ENCODE data around the gene ADAMTS9.

ADAMTS9 gene

DNA sequence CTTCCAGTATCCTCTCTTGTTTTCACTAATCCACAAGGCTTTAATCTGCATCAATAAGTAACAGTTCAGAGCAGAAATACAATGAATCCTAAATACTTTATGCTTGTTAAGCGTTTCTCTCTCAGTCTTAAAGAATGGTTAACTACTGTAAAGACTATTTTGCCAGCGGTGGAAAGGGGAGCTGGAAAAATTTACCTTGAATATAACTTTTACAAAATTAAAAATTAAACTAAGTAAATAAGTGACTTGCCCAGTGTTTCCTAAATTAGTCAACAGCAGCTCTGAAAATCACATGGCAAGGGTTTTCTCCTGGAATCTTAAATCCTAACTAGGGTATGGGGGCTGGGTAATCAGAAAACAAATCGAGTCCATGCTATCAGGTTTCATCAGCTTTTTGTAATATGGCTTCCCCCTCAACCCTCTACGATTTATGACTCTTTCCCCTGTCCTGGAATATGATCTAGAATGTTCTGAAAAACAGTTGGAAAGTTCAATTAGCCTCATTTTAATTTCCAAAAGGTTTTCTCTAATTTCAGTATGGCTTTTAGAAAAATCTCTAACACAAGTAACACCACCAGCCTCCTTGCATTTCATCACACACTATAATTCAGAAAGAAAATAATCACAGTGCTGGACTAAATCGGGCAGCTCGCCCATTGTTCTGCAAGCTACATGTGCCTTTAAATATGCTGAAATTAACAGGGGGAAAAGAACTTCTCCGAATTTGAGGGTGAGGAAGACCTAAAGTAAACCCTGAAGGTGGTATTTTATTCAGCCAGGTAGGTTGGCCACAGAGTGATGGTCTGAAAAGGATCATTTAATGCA is 133.5 kb downstream of the ADAMTS9 start:
- Histone ChIP-seq H3K4me3 (replicated peaks; ENCODE audit: insufficient read depth, low read length) (no peak overlapping the region), H3K27ac (replicated peaks) (no peak overlapping the region), H3K27me3 (ENCODE audit: insufficient read depth, poor library complexity, severe bottlenecking) (no peaks in the 10 kb centered on the region)
- no peak for DNase-seq (ENCODE audit: low read depth in 1 of 2, low spot score in 1 of 2)
- TF ChIP-seq, protein P1, sequence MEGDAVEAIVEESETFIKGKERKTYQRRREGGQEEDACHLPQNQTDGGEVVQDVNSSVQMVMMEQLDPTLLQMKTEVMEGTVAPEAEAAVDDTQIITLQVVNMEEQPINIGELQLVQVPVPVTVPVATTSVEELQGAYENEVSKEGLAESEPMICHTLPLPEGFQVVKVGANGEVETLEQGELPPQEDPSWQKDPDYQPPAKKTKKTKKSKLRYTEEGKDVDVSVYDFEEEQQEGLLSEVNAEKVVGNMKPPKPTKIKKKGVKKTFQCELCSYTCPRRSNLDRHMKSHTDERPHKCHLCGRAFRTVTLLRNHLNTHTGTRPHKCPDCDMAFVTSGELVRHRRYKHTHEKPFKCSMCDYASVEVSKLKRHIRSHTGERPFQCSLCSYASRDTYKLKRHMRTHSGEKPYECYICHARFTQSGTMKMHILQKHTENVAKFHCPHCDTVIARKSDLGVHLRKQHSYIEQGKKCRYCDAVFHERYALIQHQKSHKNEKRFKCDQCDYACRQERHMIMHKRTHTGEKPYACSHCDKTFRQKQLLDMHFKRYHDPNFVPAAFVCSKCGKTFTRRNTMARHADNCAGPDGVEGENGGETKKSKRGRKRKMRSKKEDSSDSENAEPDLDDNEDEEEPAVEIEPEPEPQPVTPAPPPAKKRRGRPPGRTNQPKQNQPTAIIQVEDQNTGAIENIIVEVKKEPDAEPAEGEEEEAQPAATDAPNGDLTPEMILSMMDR (IDR thresholded peaks at IDR 0.05; ENCODE audit: insufficient read depth, low read length) = no peak
- TF ChIP-seq, protein P2, sequence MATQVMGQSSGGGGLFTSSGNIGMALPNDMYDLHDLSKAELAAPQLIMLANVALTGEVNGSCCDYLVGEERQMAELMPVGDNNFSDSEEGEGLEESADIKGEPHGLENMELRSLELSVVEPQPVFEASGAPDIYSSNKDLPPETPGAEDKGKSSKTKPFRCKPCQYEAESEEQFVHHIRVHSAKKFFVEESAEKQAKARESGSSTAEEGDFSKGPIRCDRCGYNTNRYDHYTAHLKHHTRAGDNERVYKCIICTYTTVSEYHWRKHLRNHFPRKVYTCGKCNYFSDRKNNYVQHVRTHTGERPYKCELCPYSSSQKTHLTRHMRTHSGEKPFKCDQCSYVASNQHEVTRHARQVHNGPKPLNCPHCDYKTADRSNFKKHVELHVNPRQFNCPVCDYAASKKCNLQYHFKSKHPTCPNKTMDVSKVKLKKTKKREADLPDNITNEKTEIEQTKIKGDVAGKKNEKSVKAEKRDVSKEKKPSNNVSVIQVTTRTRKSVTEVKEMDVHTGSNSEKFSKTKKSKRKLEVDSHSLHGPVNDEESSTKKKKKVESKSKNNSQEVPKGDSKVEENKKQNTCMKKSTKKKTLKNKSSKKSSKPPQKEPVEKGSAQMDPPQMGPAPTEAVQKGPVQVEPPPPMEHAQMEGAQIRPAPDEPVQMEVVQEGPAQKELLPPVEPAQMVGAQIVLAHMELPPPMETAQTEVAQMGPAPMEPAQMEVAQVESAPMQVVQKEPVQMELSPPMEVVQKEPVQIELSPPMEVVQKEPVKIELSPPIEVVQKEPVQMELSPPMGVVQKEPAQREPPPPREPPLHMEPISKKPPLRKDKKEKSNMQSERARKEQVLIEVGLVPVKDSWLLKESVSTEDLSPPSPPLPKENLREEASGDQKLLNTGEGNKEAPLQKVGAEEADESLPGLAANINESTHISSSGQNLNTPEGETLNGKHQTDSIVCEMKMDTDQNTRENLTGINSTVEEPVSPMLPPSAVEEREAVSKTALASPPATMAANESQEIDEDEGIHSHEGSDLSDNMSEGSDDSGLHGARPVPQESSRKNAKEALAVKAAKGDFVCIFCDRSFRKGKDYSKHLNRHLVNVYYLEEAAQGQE (IDR thresholded peaks at IDR 0.05; ENCODE audit: insufficient replicate concordance, low read depth) = no peak
- no peak for TF ChIP-seq POLR2AphosphoS5 (IDR thresholded peaks at IDR 0.05; ENCODE audit: low read depth)

DNA sequence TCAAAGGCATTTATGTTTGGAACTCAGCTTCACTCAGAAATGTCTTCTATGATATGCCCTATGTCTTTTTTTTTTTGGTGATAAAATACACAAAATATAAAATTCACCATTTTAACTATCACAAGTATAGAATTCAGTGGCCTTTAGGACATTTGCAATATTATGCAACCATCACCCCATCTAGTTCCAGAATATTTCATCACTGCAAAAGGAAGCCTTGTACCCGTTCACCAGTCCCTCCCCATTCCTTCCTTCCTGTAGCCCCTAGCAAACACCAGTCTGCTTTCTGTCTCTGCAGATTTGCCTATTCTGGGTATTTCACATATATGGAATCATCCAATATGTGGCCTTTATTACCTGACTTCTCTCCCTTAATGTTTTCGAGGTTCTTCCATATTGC is 134.8 kb downstream of the ADAMTS9 start:
- Histone ChIP-seq H3K4me3 (replicated peaks; ENCODE audit: insufficient read depth, low read length) (no peak overlapping the region), H3K27me3 (ENCODE audit: insufficient read depth, poor library complexity, severe bottlenecking) (no peaks in the 10 kb centered on the region), H3K27ac (replicated peaks) (no peak overlapping the region)
- TF ChIP-seq POLR2AphosphoS5 (IDR thresholded peaks at IDR 0.05; ENCODE audit: low read depth) = no peak
- TF ChIP-seq, protein P1 (IDR thresholded peaks at IDR 0.05; ENCODE audit: insufficient read depth, low read length) = no peak
- no peak for TF ChIP-seq GABPA (IDR thresholded peaks at IDR 0.05; ENCODE audit: low read depth)
- no peak for TF ChIP-seq SPI1 (IDR thresholded peaks at IDR 0.05; ENCODE audit: borderline replicate concordance, low read depth)
- TF ChIP-seq, protein P2 (IDR thresholded peaks at IDR 0.05; ENCODE audit: insufficient replicate concordance, low read depth) = no peak
- DNase-seq (ENCODE audit: low read depth in 1 of 2, low spot score in 1 of 2) = no peak

DNA sequence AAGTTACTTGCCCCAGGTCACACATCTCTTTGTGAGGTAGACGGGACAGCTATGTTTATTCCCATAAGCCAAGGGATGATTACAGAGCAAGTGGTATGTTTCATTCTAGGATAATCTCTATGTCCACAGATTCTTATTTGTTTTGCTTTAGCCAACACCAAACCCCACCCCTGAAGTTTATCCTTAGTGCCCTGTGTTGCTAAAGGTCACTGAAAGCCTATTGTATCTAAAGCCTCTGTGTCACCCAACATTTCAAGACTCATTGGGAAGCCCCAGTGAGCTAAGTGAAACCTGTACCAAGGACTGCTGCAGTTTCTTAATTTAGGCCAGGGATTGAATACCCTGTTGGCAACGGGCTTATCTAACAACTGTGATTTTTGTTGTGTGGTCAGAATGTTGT is 135.6 kb downstream of the ADAMTS9 start:
- H3K27me3 ChIP-seq (ENCODE audit: insufficient read depth, poor library complexity, severe bottlenecking) = no peaks in the 10 kb centered on the region
- no peak for DNase-seq (ENCODE audit: low read depth in 1 of 2, low spot score in 1 of 2)
- no peak overlapping the region for H3K27ac ChIP-seq (replicated peaks)
- TF ChIP-seq SPI1 (IDR thresholded peaks at IDR 0.05; ENCODE audit: borderline replicate concordance, low read depth) = no peak
- TF ChIP-seq, protein P1 (IDR thresholded peaks at IDR 0.05; ENCODE audit: insufficient read depth, low read length) = no peak
- no peak for TF ChIP-seq GABPA (IDR thresholded peaks at IDR 0.05; ENCODE audit: low read depth)
- TF ChIP-seq, protein P2 (IDR thresholded peaks at IDR 0.05; ENCODE audit: insufficient replicate concordance, low read depth) = no peak
- no peak for TF ChIP-seq POLR2AphosphoS5 (IDR thresholded peaks at IDR 0.05; ENCODE audit: low read depth)
- no peak overlapping the region for H3K4me3 ChIP-seq (replicated peaks; ENCODE audit: insufficient read depth, low read length)
